ENCODE results near the gene RAB11FIP2. TPM values are rescaled to one million over a fixed set of nuclear protein-coding genes. Genes with fewer than 3 reads are reported as not detected.

The RAB11FIP2 gene
- total RNA-seq, 6 experiments from 2014 or later = 5.3 to 14.3 (median 6.9) TPM

DNA sequence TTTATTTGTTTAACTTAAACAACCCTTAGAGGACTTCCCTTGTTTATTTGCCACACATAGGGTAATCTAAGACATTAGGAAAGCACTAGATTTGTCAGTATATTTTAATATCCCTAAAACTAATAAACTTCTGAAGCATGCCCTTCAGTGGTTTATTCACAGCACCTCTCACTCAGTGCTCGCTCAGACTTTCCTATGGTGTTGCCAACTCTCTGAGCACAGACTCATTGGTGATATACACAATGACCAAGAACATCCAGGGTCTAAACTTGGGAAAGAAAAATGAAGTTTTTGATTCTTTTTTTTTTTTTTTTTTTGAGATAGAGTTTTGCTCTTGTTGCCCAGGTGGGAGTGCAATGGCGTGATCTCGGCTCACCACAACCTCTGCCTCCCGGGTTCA is 82.2 kb downstream of the RAB11FIP2 start:
- Histone ChIP-seq H3K9me3 (no peaks in the 10 kb centered on the region), H3K36me3 (no peaks in the 10 kb centered on the region), H3K4me1 (no peaks in the 10 kb centered on the region), H3K27ac (no peak overlapping the region), H3K27me3 (no peaks in the 10 kb centered on the region), H3K4me3 (no peak overlapping the region)
- intact Hi-C loops (cut with DNase I) = no loop called here
- DNase-seq = no peak
- WGBS (ENCODE audit: insufficient coverage, low coverage, low lambda C conversion rate, missing lambda C conversion rate) = 72% methylated on average over 2 of the region's 4 CpGs
- TF ChIP-seq, protein P1, sequence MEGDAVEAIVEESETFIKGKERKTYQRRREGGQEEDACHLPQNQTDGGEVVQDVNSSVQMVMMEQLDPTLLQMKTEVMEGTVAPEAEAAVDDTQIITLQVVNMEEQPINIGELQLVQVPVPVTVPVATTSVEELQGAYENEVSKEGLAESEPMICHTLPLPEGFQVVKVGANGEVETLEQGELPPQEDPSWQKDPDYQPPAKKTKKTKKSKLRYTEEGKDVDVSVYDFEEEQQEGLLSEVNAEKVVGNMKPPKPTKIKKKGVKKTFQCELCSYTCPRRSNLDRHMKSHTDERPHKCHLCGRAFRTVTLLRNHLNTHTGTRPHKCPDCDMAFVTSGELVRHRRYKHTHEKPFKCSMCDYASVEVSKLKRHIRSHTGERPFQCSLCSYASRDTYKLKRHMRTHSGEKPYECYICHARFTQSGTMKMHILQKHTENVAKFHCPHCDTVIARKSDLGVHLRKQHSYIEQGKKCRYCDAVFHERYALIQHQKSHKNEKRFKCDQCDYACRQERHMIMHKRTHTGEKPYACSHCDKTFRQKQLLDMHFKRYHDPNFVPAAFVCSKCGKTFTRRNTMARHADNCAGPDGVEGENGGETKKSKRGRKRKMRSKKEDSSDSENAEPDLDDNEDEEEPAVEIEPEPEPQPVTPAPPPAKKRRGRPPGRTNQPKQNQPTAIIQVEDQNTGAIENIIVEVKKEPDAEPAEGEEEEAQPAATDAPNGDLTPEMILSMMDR (IDR thresholded peaks at IDR 0.05) = no peak
- no peak for ATAC-seq

DNA sequence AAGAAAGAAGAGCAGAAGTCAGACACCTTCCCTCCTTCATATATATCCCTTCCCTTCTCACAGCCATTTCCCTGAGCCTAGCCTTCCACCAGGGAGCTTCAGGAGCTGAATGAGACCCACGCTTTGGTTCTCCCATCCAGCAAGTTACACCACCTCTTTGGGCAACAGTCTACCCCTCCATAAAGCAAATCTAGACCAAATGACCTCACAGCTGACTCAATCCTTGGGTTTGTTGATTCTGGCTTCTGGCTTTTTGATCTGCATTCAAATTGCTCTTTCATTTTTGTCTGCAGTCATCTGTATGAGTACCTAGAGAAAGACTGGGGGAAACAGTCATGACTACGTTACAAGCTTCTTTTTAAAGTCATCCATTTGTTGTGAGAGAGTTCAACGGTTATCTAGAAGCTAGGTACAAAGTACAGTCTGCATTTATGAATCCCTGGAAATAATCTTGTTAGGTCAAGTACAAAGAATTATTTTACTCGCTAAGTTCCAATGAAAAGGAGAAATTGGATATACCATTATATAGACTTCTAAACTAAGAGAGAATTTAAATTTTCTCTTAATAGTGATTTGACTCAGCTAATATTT is 86.3 kb downstream of the RAB11FIP2 start:
- ATAC-seq (no peak), DNase-seq (no peak)
- H3K27me3 ChIP-seq = no peaks in the 10 kb centered on the region
- no peaks in the 10 kb centered on the region for H3K9me3 ChIP-seq
- H3K27ac ChIP-seq = no peak overlapping the region
- TF ChIP-seq POLR2A (IDR thresholded peaks at IDR 0.05) = no peak
- TF ChIP-seq, protein P1 (IDR thresholded peaks at IDR 0.05) = no peak
- no peak overlapping the region for H3K4me3 ChIP-seq
- no peaks in the 10 kb centered on the region for H3K36me3 ChIP-seq
- intact Hi-C loops (cut with DNase I) = no loop called here
- 48% methylated on average over 4 of the region's 4 CpGs for WGBS (ENCODE audit: insufficient coverage, low coverage, low lambda C conversion rate, missing lambda C conversion rate)
- H3K4me1 ChIP-seq = no peaks in the 10 kb centered on the region

DNA sequence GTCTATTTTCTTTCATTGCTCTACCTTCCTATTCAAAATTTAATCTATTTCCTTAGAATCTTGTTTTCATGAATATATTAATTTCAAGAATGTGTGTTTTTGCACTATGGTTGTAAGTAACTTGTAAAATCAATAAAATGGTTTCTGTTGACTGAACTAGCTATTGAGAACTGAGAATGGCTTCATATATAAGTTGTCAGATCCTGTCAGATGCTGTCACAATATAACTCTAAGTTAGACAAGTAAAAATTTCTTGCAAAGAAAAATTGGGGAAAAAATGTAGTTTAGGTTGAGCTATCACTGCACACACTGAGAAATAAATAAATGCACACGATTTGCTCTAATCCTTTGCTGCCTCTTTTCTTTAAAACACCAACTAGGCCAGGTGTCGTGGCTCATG is 89.8 kb downstream of the RAB11FIP2 start:
- no peak for ATAC-seq
- TF ChIP-seq, protein P1 (IDR thresholded peaks at IDR 0.05) = no peak
- no peak for TF ChIP-seq POLR2A (IDR thresholded peaks at IDR 0.05)
- intact Hi-C loops (cut with DNase I) = no loop called here

DNA sequence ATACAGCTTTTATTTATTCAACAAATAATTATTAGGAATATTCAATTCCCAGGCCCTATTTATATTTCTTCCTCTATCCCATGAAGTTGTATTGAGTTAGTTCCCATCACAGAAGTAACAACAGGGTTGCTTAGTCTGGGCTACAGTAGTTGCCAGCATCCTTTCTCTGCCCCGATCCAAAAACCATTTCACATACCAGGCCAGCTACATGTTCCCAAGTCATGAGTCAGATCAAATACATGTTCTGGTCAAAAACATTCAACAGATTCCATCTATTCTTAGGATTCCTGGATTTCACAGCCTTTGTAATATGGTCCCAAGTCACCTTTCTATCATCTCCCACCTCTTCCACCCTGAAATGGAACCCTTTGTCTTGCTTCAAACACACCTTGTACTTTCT is 91.6 kb downstream of the RAB11FIP2 start:
- Histone ChIP-seq H3K9me3 (no peaks in the 10 kb centered on the region), H3K4me1 (no peaks in the 10 kb centered on the region), H3K4me3 (no peak overlapping the region), H3K27ac (no peak overlapping the region), H3K27me3 (no peaks in the 10 kb centered on the region), H3K36me3 (no peaks in the 10 kb centered on the region)
- DNase-seq = no peak
- 86% methylated on average over 1 of the region's 1 CpG for WGBS (ENCODE audit: insufficient coverage, low coverage, low lambda C conversion rate, missing lambda C conversion rate)
- intact Hi-C loops (cut with DNase I) = no loop called here
- no peak for TF ChIP-seq POLR2A (IDR thresholded peaks at IDR 0.05)
- TF ChIP-seq, protein P1 (IDR thresholded peaks at IDR 0.05) = no peak
- ATAC-seq = no peak

More for the DNA sequence above, 89.8 kb downstream of the RAB11FIP2 start:
- H3K27me3 ChIP-seq = no peaks in the 10 kb centered on the region
- no peak for DNase-seq
- no peaks in the 10 kb centered on the region for H3K4me1 ChIP-seq
- H3K4me3 ChIP-seq = no peak overlapping the region
- 49% methylated on average over 2 of the region's 2 CpGs for WGBS (ENCODE audit: insufficient coverage, low coverage, low lambda C conversion rate, missing lambda C conversion rate)
- H3K36me3 ChIP-seq = no peaks in the 10 kb centered on the region
- no peaks in the 10 kb centered on the region for H3K9me3 ChIP-seq
- no peak overlapping the region for H3K27ac ChIP-seq
